ENCODE measurements around the gene ZEB1. TPM values are rescaled to one million over a fixed set of nuclear protein-coding genes. Genes with fewer than 3 reads are reported as not detected.

The ZEB1 gene
- total and polyA plus RNA-seq, 2 donors (not counting 1 experiment from before 2014, with no cell fraction given): 73.7 to 221 TPM

GRCh38 chr10:31578181-31578852, 259.3 kb downstream of the ZEB1 start:
- no peak overlapping the region for H3K4me3 ChIP-seq (replicated peaks in 1 of 4; ENCODE audit: control extremely low read depth in 1 of 4, insufficient read depth in 1 of 4, low read depth in 3 of 4, low read length in 4 of 4)
- no peak overlapping the region for H3K27ac ChIP-seq (ENCODE audit: insufficient read depth, low read length)
- H3K4me2 ChIP-seq (ENCODE audit: extremely low read depth, insufficient read depth, low read length): no peak overlapping the region
- peaks cover 7% of the 10 kb centered on the region for H3K4me1 ChIP-seq (ENCODE audit: control insufficient read depth, extremely low read depth, insufficient read depth, low read length)
- H3K27me3 ChIP-seq (ENCODE audit: control insufficient read depth, insufficient read depth, low read length): peaks cover 2% of the 10 kb centered on the region
- H3K36me3 ChIP-seq (ENCODE audit: control insufficient read depth, insufficient read depth, low read length): no peaks in the 10 kb centered on the region
- H3K9me3 ChIP-seq (ENCODE audit: control insufficient read depth, insufficient read depth, low read depth, low read length): no peaks in the 10 kb centered on the region
- H3K9ac ChIP-seq (ENCODE audit: insufficient read depth, low read length): no peak overlapping the region
- no peaks in the 10 kb centered on the region for H3K79me2 ChIP-seq (ENCODE audit: control insufficient read depth, insufficient read depth, low read length)
- TF ChIP-seq CTCF (conservative IDR thresholded peaks at IDR 0.05 in 1 of 2, IDR thresholded peaks at IDR 0.05 in 1 of 2; ENCODE audit: low read depth in 1 of 2, low read length in 2 of 2) (no peak), EZH2 (IDR thresholded peaks at IDR 0.05; ENCODE audit: low read length, missing control alignments) (no peak)
- H2AFZ ChIP-seq (ENCODE audit: low read length): no peak overlapping the region
- DNase-seq (ENCODE audit: low read depth in 2 of 2): no peak
- H4K20me1 ChIP-seq (ENCODE audit: control insufficient read depth, extremely low read depth, insufficient read depth, low read length): no peaks in the 10 kb centered on the region

GRCh38 chr10:31578951-31579350, 259.9 kb downstream of the ZEB1 start:
- TF ChIP-seq EZH2 (IDR thresholded peaks at IDR 0.05; ENCODE audit: low read length, missing control alignments) (no peak), CTCF (conservative IDR thresholded peaks at IDR 0.05 in 1 of 2, IDR thresholded peaks at IDR 0.05 in 1 of 2; ENCODE audit: low read depth in 1 of 2, low read length in 2 of 2) (no peak)
- peaks cover 7% of the 10 kb centered on the region for H3K4me1 ChIP-seq (ENCODE audit: control insufficient read depth, extremely low read depth, insufficient read depth, low read length)
- no peaks in the 10 kb centered on the region for H3K9me3 ChIP-seq (ENCODE audit: control insufficient read depth, insufficient read depth, low read depth, low read length)
- H3K36me3 ChIP-seq (ENCODE audit: control insufficient read depth, insufficient read depth, low read length): no peaks in the 10 kb centered on the region
- no peak overlapping the region for H3K4me2 ChIP-seq (ENCODE audit: extremely low read depth, insufficient read depth, low read length)
- peaks cover 2% of the 10 kb centered on the region for H3K27me3 ChIP-seq (ENCODE audit: control insufficient read depth, insufficient read depth, low read length)
- no peak for DNase-seq (ENCODE audit: low read depth in 2 of 2)
- no peaks in the 10 kb centered on the region for H4K20me1 ChIP-seq (ENCODE audit: control insufficient read depth, extremely low read depth, insufficient read depth, low read length)
- H3K4me3 ChIP-seq (replicated peaks in 1 of 4; ENCODE audit: control extremely low read depth in 1 of 4, insufficient read depth in 1 of 4, low read depth in 3 of 4, low read length in 4 of 4): no peak overlapping the region
- H2AFZ ChIP-seq (ENCODE audit: low read length): no peak overlapping the region
- H3K9ac ChIP-seq (ENCODE audit: insufficient read depth, low read length): no peak overlapping the region
- no peaks in the 10 kb centered on the region for H3K79me2 ChIP-seq (ENCODE audit: control insufficient read depth, insufficient read depth, low read length)
- H3K27ac ChIP-seq (ENCODE audit: insufficient read depth, low read length): no peak overlapping the region

Data from fibroblast of lung (primary cell).